Right ventricle myocardium inferior (tissue), 1 donor: ENCODE data around the gene SPOCK2. TPM values are rescaled to one million over a fixed set of nuclear protein-coding genes. Genes with fewer than 3 reads are reported as not detected.
A peak's percentile ranks its signal among the peaks of the same experiment; 100 is the strongest.

Experiments
- ATAC-seq: fragments of 200-7000 bp; cut with Tn5 transposase; one replicate; pipeline ENCODE4 v1.9.1; 2020; ENCODE audit warnings: mild to moderate bottlenecking, moderate library complexity
- DNase-seq: peaks from one replicate; pipeline ENCODE4 v3.0.0; 2021; ENCODE audit errors: missing footprints
- intact Hi-C: fragments of 100-400 bp; cut with DNase I; formaldehyde crosslinking; loops from one replicate; pipeline ENCODE4 v1.11.0; 2022
- total RNA-seq: library from RNA; stranded (reverse); fragmentation: NEBNext Ultra II Directional; extraction: Animal tissue kit (Norgen Biotek cat#: 25700); gene quantifications from one replicate; pipeline ENCODE4 v1.2.1, GENCODE V29; 2021
- donor health status: DM: no; HTN: yes; CAD: no; lungs with severe emphysema.

SPOCK2 gene
- total RNA-seq, 1 donor from 2014 or later = 10.4 TPM

DNA sequence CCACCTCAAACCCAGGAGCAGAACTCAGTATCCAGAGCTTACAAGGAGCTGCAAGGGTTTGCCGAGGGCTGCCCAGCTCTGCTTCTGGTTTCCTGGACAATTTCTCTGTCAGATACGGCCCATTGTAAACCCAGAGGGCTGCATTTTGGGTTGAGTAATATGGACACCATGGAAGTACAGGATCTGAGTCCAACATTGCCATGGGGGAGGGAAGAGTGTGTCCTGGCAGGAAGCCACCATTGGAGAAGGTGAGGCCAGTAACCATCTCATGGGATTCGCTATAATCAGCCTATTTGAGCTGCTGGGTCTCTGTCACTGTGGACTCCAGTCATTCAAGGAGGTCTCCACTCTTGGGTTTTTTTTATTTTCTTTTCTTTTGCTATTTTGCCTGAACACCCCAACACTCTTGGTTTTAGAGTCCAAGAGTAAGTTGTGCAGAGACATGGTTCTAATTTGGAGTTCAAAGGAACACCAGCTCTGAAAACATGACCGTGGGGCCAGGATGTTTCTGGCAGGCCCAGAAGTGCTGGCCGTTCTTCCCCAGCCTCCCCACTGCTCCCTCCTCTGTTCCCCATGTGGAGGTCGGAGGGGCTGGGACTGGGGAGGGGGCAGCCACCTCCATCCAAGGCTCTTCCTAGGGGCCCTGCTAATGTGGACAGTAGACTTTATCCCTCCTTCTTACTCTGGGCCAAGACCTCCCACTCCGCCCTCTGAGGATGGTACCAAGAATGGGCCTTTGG is 77.9 kb downstream of the SPOCK2 start:
- no peak for ATAC-seq
- intact Hi-C loops = no loop called here
- DNase-seq = peak; percentile 56

DNA sequence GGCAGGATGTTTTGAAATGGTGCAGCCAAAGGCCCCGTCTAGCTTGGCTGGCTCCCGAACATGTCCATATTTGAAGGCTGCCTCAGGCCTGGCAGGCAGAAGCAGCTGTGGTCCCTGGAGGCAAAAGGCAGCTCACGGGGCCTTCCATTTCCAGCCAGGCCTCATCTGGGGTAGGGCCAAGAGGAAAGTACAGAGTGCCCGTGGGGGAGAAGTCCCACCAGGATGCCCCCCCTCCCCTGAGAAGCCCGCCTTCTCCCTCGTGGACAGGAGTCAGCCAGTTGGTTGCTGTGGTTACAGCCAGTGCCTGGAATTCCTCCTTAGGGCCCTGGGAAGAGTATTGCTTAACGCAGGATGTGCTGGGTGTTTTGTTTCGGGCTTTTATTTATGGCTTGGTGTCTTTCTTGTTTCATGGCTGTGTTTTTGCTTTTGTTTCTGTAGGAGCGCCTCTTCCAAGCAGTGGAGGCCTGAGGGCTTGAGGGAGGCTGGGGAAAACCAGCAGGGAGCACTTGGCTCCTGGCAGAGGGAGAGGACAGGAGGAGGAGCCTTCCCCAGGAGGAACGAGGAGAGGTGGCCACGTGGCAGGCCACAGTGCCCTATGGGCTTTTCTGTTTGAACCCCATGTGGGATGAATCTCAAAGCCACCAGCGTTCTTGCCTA is 78.8 kb downstream of the SPOCK2 start:
- intact Hi-C loops = no loop called here
- ATAC-seq (peak; percentile 84), DNase-seq (peak; percentile 91)

DNA sequence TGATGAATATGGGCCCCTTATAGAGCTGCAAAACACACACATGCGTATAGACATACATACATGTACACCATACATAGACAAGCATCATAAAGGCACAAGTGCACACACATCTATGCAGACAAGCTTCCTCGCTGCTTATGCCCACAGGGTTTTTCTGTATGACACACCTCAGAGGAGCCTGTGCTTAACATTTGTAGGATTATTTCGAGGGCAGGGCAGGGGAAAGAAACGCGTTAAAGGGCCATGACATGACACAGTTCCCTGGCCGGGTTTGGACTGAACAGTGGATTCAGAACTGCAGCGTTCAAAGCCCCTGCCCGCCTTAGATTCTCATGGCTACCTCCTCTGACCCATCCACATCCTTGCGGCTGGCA is 79.3 kb downstream of the SPOCK2 start:
- no peak for ATAC-seq
- no peak for DNase-seq
- intact Hi-C loops = no loop called here

Other genes starting within 250 kb of the SPOCK2 start
- 1,777 TPM for gene PSAP, start 237.3 kb downstream of the SPOCK2 start, total RNA-seq
- gene CHST3, start 124.2 kb downstream of the SPOCK2 start, total RNA-seq = 18.1 TPM
- 239 TPM for gene ANAPC16, start 127.5 kb upstream of the SPOCK2 start, total RNA-seq
- 35.4 TPM for gene ASCC1, start 127.7 kb upstream of the SPOCK2 start, total RNA-seq
- gene DDIT4, start 185.4 kb upstream of the SPOCK2 start, total RNA-seq = 71.4 TPM